Lower leg skin (tissue), 3 donors: ENCODE results near the gene BIN1.

ENCODE experiments used
- CTCF ChIP-seq, 3 donors: fragments of 450-650 bp; IDR thresholded peaks; one replicate each; pipeline ENCODE4 v1.5.1; 2016; ENCODE audit warnings: antibody characterized with exemption in 3 of 3, mild to moderate bottlenecking in 3 of 3, moderate library complexity in 2 of 3
- POLR2A ChIP-seq, 2 donors: fragments of 450-650 bp; IDR thresholded peaks; one replicate each; pipeline ENCODE4 v1.6.1; 2016 to 2017; ENCODE audit warnings: antibody characterized with exemption in 2 of 2, mild to moderate bottlenecking in 1 of 2, moderate library complexity in 1 of 2

- TF ChIP-seq CTCF (IDR thresholded peaks at IDR 0.05) (no peak), POLR2A (IDR thresholded peaks at IDR 0.05) (no peak)
These were observed 30.3 kb upstream of the BIN1 start for GRCh38 chr2:127137225-127137624.
